ENCODE results near the gene GIPC1.
"Not testable (repeated sequence)": the region's sequence is repeated elsewhere in the genome, so short reads cannot be mapped to it uniquely, and the experiment has no call there.

DNA sequence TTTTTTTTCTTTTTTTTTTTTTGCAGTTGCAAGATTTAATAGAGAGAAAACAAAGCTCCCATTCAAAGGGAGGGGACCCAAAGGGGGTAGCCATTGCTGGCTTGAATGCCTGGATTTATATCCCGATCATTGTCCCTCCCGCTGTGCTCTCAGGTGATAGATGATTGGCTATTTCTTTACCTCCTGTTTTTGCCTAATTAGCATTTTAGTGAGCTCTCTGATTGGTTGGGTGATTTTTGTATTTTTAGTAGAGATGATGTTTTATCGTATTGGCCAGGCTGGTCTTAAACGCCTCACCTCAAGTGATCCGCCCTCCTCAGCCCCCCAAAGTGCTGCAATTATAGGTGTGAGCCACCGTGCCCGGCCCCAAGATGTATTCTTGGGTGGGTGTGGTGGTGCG lies 8.6 kb upstream of the GIPC1 start:
- TF ChIP-seq, protein P1, sequence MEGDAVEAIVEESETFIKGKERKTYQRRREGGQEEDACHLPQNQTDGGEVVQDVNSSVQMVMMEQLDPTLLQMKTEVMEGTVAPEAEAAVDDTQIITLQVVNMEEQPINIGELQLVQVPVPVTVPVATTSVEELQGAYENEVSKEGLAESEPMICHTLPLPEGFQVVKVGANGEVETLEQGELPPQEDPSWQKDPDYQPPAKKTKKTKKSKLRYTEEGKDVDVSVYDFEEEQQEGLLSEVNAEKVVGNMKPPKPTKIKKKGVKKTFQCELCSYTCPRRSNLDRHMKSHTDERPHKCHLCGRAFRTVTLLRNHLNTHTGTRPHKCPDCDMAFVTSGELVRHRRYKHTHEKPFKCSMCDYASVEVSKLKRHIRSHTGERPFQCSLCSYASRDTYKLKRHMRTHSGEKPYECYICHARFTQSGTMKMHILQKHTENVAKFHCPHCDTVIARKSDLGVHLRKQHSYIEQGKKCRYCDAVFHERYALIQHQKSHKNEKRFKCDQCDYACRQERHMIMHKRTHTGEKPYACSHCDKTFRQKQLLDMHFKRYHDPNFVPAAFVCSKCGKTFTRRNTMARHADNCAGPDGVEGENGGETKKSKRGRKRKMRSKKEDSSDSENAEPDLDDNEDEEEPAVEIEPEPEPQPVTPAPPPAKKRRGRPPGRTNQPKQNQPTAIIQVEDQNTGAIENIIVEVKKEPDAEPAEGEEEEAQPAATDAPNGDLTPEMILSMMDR (IDR thresholded peaks at IDR 0.05; ENCODE audit: low read length): not testable (repeated sequence)
- TF ChIP-seq EZH2 (IDR thresholded peaks at IDR 0.05; ENCODE audit: borderline replicate concordance, low read length): not testable (repeated sequence)

Measured in OCI-LY1 (cell line).